Fibroblast of lung (primary cell): Measurements from ENCODE around the gene DPP6.

Source experiments
- EZH2 ChIP-seq: IDR thresholded peaks from 2 replicates; pipeline ENCODE4 v1.5.1; 2012; ENCODE audit warnings: low read length, control low read depth, mild to moderate bottlenecking; ENCODE audit errors: missing control alignments
- TF ChIP-seq, protein P1 (sequence below), 2 donors: IDR thresholded peaks in 1 of 2; conservative IDR thresholded peaks in 1 of 2; 1 replicate in 1 of 2; 2 replicates in 1 of 2; pipeline ENCODE4 v1.5.1; 2011 to 2012; ENCODE audit warnings: low read length in 2 of 2, control low read depth in 1 of 2, inconsistent platforms in 1 of 2, low read depth in 1 of 2, mild to moderate bottlenecking in 1 of 2

DNA sequence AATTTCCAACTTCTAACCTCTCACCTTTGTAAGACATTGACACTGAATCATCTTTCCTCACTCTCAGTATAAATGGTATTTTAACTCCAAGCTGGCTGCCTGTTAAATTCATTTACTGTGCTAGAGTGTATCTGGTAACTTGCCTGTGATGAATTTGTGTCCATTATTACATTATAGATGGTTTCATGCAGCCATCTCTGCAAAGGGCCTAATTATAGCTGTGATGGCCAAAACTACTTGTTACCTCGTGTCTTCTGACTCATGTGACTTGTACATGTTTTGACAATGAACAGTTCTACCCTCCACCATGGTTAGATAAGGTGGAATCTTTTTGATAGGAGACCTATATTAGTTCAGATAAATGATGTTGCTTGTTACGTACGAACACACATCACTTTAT is 558.7 kb downstream of the DPP6 start:
- no peak for TF ChIP-seq EZH2
- TF ChIP-seq, protein P1, sequence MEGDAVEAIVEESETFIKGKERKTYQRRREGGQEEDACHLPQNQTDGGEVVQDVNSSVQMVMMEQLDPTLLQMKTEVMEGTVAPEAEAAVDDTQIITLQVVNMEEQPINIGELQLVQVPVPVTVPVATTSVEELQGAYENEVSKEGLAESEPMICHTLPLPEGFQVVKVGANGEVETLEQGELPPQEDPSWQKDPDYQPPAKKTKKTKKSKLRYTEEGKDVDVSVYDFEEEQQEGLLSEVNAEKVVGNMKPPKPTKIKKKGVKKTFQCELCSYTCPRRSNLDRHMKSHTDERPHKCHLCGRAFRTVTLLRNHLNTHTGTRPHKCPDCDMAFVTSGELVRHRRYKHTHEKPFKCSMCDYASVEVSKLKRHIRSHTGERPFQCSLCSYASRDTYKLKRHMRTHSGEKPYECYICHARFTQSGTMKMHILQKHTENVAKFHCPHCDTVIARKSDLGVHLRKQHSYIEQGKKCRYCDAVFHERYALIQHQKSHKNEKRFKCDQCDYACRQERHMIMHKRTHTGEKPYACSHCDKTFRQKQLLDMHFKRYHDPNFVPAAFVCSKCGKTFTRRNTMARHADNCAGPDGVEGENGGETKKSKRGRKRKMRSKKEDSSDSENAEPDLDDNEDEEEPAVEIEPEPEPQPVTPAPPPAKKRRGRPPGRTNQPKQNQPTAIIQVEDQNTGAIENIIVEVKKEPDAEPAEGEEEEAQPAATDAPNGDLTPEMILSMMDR (conservative IDR thresholded peaks at IDR 0.05 in 1 of 2, IDR thresholded peaks at IDR 0.05 in 1 of 2; ENCODE audit: low read depth in 1 of 2, low read length in 2 of 2), result no peak
